Activated T-cell treated with anti-CD3 and anti-CD28 coated beads, Interleukin-2, amount 50 U/mL, for 48 hours (primary cell): ENCODE measurements around the gene RRAD.
A peak's percentile ranks its signal among the peaks of the same experiment; 100 is the strongest.

Experiments
- DNase-seq, 2 experiments: peaks; one replicate each; pipeline ENCODE4 v3.0.0-alpha.2; 2020

Gene RRAD

DNA sequence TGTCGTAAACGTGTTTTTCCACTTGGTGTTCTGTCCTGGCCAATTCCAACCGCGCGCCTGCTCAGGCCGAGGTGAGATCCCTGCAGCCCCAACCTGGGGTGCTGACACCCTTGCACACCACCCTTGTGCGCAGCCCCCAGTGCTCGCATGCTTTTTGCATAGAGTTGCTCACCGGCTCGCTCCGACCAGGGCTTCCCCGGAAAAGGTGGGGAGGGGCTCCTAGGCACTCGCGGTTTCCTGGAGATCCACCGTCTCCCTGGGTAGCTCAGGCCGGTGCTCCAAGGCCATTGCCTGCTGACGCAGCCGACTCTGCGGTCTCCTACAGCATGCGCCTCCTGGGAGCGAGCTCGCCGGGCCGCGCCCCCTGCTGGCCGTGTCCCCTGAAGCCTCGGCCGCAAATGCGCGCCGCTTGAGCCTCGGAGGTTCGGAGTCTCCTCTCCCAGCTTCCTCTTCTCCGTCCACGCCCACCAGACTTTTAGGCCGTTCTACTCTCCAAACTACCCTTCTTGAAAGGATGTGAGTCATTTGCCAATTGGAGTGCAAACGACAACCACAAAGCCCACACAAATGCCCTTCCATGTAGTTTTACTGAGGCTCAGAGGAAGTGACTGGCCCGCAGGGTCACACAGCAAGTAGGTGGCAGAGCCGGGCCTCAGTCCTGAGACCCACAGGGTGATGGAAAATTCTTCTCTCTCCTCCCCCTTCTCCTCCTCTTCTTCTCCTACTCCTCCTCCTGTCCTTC, 52.2 kb downstream of the RRAD start:
- peak; percentile 95 to 97 for DNase-seq

DNA sequence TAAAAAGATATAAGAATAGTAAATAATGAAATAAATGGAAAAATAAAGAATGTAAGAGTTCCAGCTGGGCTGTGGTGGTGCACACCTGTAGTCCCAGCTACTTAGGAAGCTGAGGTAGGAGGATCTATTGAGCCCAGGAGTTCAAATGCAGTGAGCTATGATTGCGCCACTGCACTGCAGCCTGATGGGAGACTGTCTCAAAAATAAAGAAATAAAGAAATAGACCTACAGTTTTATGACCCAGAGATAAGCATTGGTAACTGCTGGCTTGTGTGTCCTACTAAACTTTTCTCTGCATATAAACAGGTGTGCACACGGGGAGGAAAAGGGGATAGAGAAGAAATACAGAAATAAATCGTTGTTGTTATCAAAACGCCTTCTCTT, 52.8 kb downstream of the RRAD start:
- no peak for DNase-seq

DNA sequence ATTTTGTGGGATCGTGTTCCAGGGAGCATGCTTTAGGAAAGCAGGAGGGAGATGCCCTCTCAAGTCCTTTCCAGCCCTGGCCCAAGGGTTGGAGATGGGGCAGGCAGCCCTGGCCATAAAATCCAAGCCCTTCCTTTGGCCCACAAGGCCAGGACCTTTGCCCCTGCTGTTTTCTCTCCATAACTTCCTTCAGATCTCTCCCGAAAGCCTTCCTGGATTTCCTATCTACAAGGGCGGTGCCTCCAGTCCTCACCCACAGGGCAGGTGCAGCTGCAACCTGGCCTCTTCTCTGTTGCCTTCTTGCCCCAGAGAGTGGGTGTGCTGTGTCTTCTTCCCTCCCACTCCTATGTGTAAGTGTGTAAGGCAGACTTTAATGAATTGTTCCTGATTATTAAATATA, 53.5 kb downstream of the RRAD start:
- no peak for DNase-seq
